CD4-positive, alpha-beta T cell treated with Interleukin-6 at 100 ng/mL for 8 hours (primary cell): ENCODE results near the gene NTRK2.

Experiments used
- DNase-seq: peaks from one replicate; pipeline ENCODE4 v3.0.0-alpha.2; 2020; ENCODE audit warnings: mixed read lengths, low spot score

Gene NTRK2

GRCh38 chr9:84818791-84819190 is 149.3 kb downstream of the NTRK2 start:
- no peak for DNase-seq

GRCh38 chr9:84819491-84819991 is 150.0 kb downstream of the NTRK2 start:
- DNase-seq: no peak

- no peak for DNase-seq
Measured at GRCh38 chr9:84821431-84821830, 151.9 kb downstream of the NTRK2 start.

- DNase-seq: no peak
Measured at GRCh38 chr9:84822589-84823233, 153.2 kb downstream of the NTRK2 start.

GRCh38 chr9:84823421-84824271 is 154.1 kb downstream of the NTRK2 start:
- no peak for DNase-seq

- no peak for DNase-seq
Measured at GRCh38 chr9:84827216-84827765, 157.8 kb downstream of the NTRK2 start.

- DNase-seq: no peak
Measured at GRCh38 chr9:84828046-84828445, 158.5 kb downstream of the NTRK2 start.

GRCh38 chr9:84829471-84829870 is 159.9 kb downstream of the NTRK2 start:
- DNase-seq: no peak

GRCh38 chr9:84829997-84830696 is 160.6 kb downstream of the NTRK2 start:
- no peak for DNase-seq

- DNase-seq: no peak
Measured at GRCh38 chr9:84831377-84831776, 161.8 kb downstream of the NTRK2 start.

- no peak for DNase-seq
Measured at GRCh38 chr9:84832453-84832852, 162.9 kb downstream of the NTRK2 start.

GRCh38 chr9:84834426-84834825 is 164.9 kb downstream of the NTRK2 start:
- DNase-seq: no peak

GRCh38 chr9:84835745-84836144 is 166.2 kb downstream of the NTRK2 start:
- DNase-seq: no peak

GRCh38 chr9:84838879-84839278 is 169.3 kb downstream of the NTRK2 start:
- DNase-seq: no peak

GRCh38 chr9:84839541-84839940 is 170.0 kb downstream of the NTRK2 start:
- no peak for DNase-seq

GRCh38 chr9:84841931-84842330 is 172.4 kb downstream of the NTRK2 start:
- no peak for DNase-seq

- DNase-seq: no peak
Measured at GRCh38 chr9:84843175-84843824, 173.8 kb downstream of the NTRK2 start.

GRCh38 chr9:84845956-84846900 is 176.7 kb downstream of the NTRK2 start:
- no peak for DNase-seq

- no peak for DNase-seq
Measured at GRCh38 chr9:84846906-84847305, 177.4 kb downstream of the NTRK2 start.

GRCh38 chr9:84849049-84849448 is 179.5 kb downstream of the NTRK2 start:
- no peak for DNase-seq
